Activated gamma-delta T cell (primary cell): ENCODE measurements around the gene CACNG4.

ENCODE experiments used
- DNase-seq: peaks from one replicate; lab custom pipeline; 2025; lab: John Stamatoyannopoulos, UW

The CACNG4 gene

DNA sequence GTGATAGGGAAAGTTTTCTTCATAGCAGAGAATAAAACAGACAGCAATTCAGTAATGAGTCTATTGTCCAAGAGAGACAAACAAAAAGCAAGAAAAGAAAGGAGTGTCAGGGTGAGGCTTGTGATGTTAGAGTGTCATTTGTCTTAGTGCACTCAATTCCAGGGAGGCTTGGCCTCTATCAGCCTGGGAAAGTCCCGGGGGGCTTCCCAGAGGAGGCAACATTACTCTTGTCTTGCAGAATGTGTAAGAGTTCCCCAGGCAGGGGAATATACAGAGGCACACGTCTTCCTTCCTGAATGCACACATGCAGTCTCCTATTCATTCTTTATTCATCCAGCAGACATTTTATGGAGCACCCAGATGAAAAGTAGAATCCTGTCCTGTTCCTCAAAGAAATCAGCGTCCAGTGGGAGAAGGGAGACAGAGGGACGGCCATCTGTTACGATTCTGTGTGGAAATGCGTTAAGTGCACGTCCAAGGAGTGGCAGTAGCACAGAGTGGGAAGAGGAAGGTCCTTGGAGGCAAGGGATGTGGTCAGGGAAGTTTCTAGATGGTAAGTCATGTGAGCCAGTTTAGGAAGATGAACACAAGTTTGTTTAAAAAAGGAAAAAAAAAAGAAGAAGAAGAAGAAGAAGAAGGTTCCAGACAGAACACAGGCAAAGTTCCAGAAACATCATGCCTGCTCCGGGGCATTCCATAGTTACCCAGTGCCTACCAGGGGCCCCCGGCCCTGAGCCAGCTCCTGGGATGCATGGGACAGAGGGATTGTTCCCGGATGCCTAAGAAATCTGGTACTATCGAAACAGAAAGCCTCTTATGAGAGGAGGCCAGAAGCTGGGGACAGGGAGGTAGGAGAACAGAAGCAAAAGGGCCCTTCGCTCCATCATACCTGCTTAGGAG lies 21.1 kb downstream of the CACNG4 start:
- DNase-seq = no peak

DNA sequence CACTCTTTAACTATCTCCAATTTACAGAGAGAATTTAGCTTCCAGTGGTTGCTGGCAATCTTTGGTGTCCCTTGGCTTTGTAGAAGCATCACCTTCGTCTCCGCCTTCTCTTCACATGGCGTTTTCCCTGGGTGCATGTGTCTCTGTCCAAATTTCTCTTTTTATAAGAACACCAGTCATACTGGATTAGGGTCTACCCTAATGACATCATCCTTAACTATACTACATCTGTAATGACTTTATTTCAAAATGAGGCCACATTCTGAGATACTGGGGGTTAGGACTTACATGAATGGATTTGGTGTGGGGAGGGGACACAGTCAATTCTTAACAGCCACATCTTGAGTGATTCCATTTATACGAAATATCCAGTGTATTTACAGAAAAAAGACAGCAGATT lies 22.2 kb downstream of the CACNG4 start:
- no peak for DNase-seq

DNA sequence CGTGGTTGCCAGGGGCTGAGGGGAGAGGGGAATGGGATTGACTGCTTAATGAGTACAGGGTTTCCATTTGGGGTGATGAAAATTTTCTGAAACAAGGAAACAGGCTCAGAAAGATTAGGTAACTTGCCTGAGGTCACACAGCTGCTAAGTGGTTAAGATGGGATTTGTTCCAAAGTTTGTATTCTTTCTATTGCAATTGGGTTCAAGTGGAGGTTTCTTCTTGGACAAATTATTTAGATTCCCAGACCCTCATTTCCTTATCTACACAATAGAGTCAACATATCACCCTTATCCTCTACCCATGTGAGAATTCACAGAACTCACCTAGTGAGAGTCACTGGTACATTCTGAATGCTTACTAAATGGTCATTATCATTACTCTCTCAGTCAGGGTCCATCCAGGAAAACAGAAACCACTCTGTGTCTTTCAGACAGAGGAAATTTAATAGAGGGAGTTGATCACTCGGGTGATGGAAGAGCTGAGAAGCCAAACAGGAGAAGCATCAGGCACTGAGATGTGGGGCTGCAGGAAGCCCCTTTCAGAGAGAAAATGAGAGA lies 22.6 kb downstream of the CACNG4 start:
- DNase-seq = no peak

DNA sequence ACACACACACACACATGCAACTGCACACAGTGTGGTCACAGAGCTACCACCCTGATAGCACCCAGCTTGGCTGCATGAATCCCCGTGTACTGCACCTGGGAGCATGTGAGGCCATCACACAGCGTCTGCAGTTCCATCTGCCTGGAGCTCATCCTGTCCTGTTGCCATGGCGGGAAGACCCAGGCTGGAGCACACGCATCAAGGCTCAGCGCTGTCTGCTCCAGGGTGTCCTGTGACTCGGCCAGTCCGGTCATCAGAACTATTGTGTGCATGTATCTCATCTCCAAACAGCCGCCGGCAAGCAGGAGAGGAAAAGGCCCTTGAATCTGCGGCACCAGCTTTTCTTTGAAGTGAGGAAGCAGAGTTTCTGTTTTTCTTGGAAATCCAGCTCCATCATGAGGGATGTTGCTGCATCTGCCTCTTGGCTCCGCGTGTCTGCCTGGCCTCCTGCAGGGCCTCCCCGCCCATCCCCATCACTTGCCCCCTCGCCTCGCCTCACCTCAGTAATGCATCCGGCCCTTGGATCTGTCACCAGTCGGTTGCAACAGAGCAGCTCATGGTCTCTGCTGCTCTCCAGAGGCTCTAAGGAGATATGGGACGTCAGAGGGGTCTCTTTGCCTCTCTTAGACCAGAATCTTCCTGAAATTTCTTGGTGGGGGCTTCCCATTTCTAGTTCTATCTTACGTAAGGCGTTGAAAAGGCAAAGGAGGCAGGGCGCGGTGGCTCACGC lies 23.7 kb downstream of the CACNG4 start:
- no peak for DNase-seq

DNA sequence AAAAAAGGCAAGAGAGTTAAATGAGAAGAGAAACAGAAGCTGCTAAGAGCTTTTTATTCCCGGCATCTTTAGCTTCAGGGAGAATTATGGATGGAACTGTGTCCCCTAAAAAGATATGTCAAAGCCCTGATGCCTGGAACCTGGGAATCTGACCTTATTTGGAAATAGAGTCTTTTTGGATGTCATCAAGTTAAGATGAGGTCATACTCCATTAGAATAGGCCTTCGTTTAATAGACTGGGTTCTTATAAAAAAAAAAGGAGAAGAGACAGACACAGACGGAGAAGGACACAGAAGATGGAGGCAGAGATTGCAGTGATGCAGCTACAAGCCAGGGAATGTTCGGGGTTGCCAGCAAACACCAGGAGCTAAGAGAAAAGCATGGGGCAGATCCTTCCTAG lies 24.6 kb downstream of the CACNG4 start:
- DNase-seq = no peak

DNA sequence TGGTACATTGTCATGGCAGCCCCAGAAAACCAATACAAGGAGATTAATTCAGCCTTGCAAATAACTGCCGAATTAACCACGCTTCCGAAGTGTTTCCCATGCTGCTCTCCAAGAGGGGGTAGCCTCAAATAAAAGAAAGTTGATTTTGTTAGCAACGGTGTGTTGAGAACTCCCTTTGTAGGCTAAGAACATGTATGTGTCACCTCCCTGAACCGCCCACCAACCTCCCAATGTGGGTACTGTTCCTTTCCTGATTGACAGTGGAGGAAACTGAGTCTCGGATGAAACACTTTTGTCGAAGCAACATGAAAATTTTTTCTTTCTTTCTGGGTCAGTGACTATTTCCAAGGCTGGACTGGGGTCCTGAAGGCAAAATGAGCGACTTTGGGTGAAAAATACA lies 25.1 kb downstream of the CACNG4 start:
- DNase-seq = no peak

DNA sequence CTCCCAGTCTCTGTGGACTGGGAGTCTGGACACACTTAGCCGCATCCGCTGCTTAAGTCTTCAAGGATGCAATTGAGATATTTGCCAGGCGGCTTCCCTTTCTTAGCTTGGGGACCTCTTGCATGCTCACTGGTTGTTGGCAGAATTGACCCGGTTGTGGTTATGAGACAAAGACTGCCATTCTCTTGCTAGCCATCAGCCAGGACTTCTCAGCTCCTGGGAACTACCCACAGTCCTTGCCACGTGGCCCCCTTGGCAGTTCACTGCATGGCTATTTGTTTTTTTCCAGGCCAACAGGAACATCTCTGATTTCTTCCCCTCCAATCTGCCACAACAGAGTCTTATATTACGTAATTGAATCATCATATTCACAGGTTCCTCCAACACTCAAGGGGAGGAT lies 25.5 kb downstream of the CACNG4 start:
- no peak for DNase-seq

DNA sequence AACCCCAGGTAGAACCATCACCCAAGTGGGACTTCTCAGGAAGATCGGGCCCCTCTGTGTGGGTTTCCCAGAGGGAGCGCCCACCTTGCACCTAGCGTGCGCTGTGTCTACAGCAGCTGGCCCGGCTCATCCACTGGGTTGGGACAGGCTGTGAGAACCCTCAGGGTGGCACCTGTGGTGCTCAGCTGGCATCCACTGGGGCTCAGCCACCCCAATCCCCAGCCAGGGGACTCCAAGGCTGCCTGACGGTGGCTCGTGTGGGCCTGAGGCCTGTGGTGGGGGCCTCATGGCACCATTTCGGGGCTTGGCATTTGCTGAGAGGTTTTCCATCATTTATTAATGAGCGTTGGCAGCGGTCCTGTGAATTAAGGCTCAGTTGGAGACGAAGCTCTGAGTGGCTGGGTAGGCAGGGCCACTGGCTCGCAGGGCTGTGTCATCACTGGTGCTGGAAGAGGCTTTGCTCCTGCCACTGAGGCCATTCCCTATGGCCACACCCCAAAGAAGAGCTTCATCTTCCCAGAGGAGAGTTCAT lies 28.5 kb downstream of the CACNG4 start:
- no peak for DNase-seq

DNA sequence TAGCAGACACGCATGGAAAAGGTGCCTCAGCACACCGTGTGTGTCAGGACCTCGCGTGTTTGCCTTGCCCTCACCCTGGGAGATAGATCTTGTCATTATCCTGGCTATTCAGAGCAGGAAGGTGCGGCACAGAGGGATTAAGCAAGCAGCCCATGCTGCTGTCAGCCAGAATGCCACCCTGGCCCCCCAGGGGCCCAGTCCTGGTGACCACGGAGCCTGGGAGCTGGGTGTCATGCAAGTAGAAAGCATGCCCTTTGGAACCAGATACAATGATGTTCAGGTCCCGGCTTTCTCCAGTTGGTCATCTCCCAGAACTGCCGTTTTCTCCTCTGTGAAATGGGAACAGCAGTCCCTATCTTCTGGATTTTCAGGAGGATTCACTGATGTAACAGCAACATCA lies 29.9 kb downstream of the CACNG4 start:
- DNase-seq = no peak

DNA sequence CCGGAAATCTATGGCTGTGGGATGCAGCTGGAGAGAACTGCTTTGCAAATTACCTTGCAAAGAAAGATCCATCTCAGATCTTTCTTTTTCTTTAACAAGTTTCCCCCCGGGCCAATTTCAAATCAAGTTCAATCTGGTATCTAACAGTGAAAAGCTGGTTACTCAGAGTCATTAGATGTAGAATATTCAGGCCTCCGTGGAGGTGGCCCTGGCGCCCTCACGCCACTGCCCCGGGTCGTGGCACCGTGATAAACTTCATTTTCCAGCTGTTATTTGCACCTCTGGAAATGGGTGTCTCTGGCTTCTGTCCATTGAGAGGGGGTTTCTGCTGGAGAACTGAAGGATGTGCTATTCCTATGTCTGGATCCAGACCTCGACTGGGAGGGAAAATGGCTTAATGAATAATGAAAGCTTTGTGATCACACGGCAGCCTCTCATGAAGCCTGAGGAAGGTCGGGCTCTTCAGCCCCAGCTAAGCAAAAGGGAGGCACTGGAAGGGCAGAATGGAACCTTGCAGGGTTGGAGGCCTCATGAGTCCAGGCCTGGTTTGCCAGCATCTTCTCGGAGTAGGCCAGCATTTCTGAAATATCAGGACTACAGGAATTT lies 30.5 kb downstream of the CACNG4 start:
- DNase-seq = no peak

DNA sequence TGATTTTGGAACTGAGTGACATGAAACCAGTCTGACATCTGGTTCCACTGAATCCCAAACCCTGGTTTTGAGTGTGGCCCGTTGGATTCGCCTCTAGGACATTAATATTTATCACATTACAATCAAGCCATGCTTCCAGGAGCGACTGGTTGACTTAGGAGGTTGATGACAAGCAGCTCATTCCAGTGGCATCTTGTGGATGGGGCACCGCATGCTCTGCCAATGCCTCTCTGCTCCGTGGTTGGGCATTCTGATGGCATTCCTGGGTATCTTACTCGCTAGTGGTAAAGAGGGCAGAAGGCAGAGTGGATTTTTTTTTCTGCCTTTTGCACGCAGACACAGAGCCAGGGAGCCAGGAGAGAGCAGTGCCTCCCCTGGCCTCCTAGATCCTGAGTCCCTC lies 31.4 kb downstream of the CACNG4 start:
- DNase-seq = no peak

DNA sequence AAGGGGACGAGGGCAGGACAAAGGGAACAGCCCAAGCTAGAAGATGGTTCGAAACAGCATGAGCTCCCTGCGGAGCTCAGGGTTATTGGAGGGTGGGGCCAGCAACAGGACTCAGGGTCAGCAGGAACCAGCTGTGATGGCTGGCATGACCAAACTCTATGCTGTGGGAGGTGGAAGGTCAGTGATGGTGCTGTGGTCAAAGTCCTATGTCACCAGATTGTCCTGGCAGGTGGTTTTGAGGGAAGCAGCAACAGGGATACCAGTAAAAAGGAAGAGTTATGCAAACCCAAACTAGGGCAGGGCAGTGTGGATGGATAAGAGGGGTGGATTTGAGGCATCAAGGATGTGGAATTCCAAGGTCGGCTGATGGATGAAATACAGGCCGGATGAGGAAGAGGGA lies 32.4 kb downstream of the CACNG4 start:
- DNase-seq = no peak

DNA sequence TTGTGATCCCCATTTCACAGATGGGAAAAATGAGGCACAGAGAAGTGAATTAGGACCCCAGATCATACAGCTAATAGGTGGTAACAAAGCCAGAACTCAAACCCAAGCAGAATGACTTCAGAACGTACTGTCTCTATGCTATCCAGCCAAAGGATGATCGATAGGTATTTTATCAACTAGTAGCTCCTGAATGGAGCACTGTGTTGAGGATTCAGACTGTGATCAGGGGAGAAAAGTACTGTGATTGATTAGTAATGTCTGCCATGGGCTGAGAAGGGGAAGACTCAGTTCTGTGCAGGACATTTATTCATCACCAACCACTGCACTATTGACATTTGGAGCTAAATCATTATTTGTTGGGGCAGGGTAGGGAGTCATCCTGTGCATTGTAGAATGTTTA lies 38.7 kb downstream of the CACNG4 start:
- no peak for DNase-seq

DNA sequence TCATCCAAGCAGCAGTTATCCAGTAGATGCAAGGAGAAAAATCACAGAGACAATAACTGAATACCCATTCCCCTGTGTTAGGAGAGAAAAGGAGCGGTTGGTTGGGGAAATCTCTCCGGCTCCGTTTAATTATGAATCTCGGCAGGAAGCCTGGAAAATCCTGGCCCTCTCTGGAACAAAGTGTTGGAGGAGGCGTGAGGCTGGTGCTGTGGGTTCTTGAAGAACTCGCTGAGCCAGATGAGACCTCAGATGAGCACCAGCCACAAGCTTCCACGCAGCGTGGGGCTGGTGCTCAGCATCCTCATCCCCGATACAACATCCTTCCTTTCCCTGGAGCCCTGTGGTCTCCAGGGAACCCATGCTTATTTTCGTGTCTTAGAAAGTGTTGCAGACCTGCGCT lies 39.7 kb downstream of the CACNG4 start:
- DNase-seq = no peak

DNA sequence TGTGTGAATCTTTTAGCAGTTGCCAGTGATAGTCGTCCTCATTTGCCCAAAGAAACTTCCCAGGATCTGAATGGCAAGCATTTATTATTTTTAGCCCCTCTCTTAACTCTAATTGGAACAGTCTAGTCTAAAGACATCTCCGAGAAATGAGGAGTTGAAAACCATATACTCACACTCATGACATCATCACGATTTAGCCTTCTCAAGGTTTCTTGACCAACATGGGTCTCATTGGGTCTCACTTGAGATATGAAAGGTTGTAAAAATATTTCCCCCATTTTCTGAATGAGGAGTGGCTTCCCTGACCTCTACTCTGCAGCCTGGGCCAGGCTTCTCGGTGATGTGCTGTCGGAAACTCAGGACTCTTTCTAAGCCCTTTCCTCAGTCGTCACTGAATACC lies 42.8 kb downstream of the CACNG4 start:
- no peak for DNase-seq

DNA sequence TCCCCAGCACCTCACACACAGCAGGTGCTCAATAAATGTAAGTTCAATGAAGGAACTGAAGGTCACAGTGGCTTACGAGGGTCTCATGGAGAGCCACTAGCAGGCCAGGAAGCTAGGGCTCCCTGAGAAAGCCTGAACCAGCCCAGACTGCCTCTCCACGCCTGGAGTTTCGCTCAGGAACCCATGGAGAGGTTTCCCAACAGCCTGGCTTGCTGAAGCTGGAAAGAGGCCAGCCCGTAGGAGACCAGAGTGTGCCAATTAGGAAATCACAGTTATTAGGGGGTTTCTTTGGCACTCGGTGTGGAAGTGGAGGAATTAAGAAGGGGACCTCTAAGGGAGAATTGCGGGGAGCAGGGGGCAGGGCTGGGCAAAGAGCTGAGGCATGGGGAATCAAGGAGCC lies 43.6 kb downstream of the CACNG4 start:
- no peak for DNase-seq

DNA sequence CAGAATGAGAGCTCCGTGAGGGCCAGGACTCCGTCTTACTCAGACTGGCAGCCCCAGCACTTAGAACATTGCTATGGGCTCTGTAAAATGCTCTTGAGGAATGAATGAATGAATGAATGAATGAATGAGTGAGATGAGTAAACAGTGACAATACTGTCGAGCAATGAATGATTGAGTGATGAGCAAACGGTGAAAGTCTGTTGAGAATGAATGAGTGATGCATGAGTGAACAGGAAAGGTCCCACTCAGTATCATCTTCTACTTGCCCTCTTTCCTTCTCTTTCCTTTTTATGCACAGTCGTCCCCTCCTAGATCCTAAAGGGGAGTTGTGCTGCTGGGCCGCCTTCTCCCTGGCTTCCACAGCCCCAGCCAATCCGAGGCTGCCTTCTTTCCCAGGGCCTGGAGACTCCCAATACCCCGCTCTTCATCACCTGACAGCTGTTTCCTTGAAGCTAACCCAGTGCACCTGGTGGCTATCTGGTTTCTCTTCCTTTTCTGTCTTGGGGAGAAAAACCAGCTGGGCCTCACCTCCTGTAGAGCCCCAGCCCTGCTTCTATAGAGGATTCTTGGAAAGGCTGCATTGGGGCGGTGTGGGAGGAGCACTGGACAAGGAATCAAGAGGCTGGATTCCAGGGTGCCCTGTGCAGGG lies 47.1 kb downstream of the CACNG4 start:
- DNase-seq = no peak

DNA sequence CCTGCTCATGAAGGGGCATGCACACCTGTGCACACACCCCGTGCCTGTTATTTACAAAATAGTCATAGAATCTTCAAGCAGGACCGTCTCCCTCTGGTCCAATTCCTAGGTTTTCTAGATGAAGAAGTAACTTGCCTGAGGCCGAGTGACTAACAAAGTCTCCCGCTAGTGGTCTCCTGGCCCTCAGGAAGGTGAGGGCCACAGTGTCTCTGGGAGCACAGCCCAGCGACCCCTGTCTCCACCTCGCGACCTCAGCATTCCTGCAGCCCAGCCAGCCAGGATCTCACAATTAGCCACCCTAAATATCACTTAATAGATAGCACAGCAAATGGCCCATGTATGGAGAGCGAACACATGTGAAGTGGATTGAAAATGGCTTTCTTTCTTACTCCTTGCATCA lies 49.4 kb downstream of the CACNG4 start:
- DNase-seq = no peak

DNA sequence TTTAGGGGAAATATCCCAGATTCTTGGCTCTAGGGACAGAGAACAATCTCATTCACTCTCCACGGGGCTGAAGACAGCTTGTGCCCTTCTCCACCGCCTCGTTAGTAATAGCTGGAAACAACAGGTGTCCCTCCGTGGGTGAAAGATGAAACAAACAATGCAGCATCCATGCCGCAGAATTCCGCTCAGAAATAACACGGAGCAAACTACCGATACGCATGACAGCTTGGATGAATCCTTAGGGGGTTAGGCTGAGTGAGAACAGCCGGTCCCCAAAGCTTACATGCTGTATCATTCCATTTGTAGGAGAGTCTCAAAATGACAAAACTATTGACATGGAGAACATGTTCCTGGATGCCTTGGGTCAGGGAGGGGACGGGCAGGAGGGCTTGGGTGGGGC lies 50.5 kb downstream of the CACNG4 start:
- no peak for DNase-seq

DNA sequence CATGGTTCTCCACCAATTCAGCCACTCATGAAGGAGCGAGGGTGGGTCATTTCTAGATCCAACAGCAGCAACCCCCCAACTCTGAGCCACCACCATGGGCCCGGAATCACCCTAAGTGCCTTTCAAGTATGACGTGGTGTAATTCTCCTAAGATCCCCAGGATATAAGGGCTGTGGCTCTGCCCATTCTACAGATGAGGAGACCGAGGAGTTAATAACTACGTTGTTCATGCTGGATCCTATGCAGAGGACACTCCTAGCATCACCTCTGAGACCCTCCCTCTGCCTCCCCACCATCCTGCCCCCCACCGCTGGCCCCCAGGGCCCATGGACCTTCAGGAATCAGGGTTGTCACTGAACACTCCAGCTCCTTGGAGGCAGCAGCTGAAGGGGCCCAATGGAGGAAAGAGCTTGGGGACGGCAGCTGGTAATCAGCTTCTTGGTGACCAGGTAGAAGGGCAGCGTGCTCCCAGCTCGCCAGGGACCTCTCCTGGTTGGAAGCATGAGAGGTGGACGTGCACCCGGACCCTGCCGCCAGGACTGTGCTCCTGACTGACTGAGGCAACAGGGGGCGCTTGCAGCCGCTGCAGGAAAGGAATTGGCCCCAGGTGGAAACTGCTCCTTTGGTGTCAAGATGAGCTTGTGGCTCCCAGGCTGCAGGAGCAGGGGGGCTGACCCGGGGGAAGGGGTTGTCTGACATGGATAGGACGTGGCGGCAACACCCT lies 51.7 kb downstream of the CACNG4 start:
- no peak for DNase-seq

DNA sequence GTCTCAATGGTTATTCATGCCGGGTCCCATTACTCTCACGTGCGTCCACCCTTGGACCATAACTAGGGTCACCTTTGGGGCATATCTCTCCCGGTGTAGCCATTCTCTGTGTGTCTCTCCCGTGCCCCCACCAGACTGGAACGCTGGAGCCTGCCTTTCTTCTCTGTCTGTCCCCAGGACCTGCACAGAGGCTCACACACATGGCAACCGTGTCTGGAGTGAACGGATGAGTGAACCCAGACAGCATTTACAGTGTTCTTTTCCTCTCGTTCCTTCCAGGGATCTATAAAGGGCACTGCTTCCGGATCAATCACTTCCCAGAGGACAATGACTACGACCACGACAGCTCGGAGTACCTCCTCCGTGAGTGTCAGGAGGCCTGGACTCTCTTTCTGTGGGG lies 53.4 kb downstream of the CACNG4 start:
- DNase-seq = no peak
